ENCODE data around the gene RDH8. TPM values are rescaled to one million over a fixed set of nuclear protein-coding genes. Genes with fewer than 3 reads are reported as not detected.
A peak's percentile ranks its signal among the peaks of the same experiment; 100 is the strongest.

RDH8 gene
- total and polyA plus RNA-seq, 2 of the 8 experiments (the other 6 are each of a cell fraction or from before 2014, with no cell fraction given): 0.38 TPM; not detected in 1

DNA sequence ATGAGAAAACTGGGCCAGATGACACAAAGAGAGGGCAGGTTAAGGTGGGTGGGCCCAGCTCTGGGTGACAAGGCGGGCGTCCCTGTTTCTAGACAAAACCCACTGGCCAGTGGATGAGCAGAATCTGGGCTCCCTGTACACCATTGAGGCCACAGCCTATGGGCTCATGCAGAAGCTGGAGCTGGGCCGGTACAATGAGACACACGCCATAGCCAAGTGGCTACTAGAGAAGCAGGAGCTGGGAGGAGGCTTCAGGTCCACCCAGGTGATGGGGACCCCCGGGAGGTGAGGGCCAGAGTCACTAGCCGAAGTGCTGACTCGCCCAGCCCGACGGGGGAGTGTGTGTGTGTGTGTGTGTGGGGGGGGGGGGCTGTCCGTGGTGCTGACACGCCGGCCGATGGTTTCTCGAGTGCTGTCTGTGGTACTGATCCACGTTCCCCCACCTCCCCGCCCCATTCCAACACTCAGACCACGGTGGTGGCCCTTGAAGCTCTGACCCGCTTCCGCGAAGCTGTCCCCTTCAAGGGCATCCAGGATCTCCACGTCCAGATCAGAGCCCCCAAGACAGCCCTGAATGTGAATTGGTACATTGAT lies 48.5 kb downstream of the RDH8 start:
- WGBS, 2 experiments (ENCODE audit: extremely low coverage in 1 of 2, insufficient coverage in 1 of 2, insufficient read length in 1 of 2, insufficient replicate concordance in 2 of 2, low coverage in 1 of 2, low lambda C conversion rate in 2 of 2, missing lambda C conversion rate in 1 of 2): 69% methylated on average over 7 of the region's 21 CpGs; no CpG with 5 or more reads in 1 of the 2 experiments
- Histone ChIP-seq H3K4me2 (ENCODE audit: insufficient read depth in 1 of 2, low read depth in 2 of 2, low read length in 2 of 2) (no peak overlapping the region), H2BK120ac (replicated peaks; ENCODE audit: low read depth, low read length) (no peak overlapping the region), H3K9ac (replicated peaks in 1 of 4; ENCODE audit: extremely low read depth in 1 of 4, low read depth in 3 of 4, low read length in 3 of 4) (no peak overlapping the region), H3K14ac (ENCODE audit: insufficient read length) (no peak overlapping the region), H3K79me1 (ENCODE audit: low read depth, low read length) (no peaks in the 10 kb centered on the region), H3K4ac (replicated peaks; ENCODE audit: insufficient read length, low read depth, low read length) (no peak overlapping the region), H2BK12ac (ENCODE audit: low read depth, low read length) (no peak overlapping the region), H3K27ac (ENCODE audit: low read depth, low read length) (no peak overlapping the region), H4K5ac (ENCODE audit: insufficient read length, low read depth, low read length) (no peak overlapping the region), H3K79me2 (ENCODE audit: control insufficient read depth in 1 of 2, insufficient read depth in 2 of 2, low read length in 2 of 2) (no peaks in the 10 kb centered on the region), H3K4me3 (ENCODE audit: extremely low read depth in 1 of 4, insufficient read depth in 2 of 4, low read depth in 3 of 4, low read length in 4 of 4) (no peak overlapping the region), H3K56ac (replicated peaks; ENCODE audit: insufficient read length, low read depth, low read length) (no peak overlapping the region), H2BK20ac (ENCODE audit: low read length) (no peak overlapping the region), H2AK5ac (ENCODE audit: low read depth, low read length) (no peak overlapping the region), H2AFZ (ENCODE audit: low read length) (no peak overlapping the region), H3K9me3 (ENCODE audit: insufficient read depth in 2 of 2, low read depth in 1 of 2, low read length in 1 of 2) (no peaks in the 10 kb centered on the region), H3K27me3 (replicated peaks in 1 of 4; ENCODE audit: control insufficient read depth in 3 of 4, extremely low read depth in 1 of 4, insufficient read depth in 3 of 4, low read length in 3 of 4) (no peaks in the 10 kb centered on the region), H4K8ac (ENCODE audit: extremely low read depth, insufficient read depth, low read length) (no peak overlapping the region), H3K23me2 (ENCODE audit: low read depth, low read length) (no peaks in the 10 kb centered on the region; the same call in 1 of the 2 replicates), H3K36me3 (ENCODE audit: control insufficient read depth in 2 of 4, insufficient read depth in 4 of 4, low read length in 3 of 4) (no peaks in the 10 kb centered on the region), H3K18ac (ENCODE audit: extremely low read depth, low read length) (no peak overlapping the region), H4K20me1 (replicated peaks in 1 of 2; ENCODE audit: control insufficient read depth in 1 of 2, insufficient read depth in 2 of 2, low read length in 2 of 2) (peaks cover 0 to 3% of the 10 kb centered on the region in 2 experiments), H2BK5ac (ENCODE audit: low read depth, low read length) (no peak overlapping the region), H3K23ac (ENCODE audit: insufficient read length) (no peak overlapping the region), H2BK15ac (ENCODE audit: low read length) (no peak overlapping the region), H4K91ac (replicated peaks; ENCODE audit: insufficient read length, low read length) (no peak overlapping the region), H3K4me1 (replicated peaks in 1 of 4; ENCODE audit: control insufficient read depth in 3 of 4, insufficient read depth in 4 of 4, low read length in 3 of 4) (no peaks in the 10 kb centered on the region)
- DNase-seq (ENCODE audit: low read depth in 1 of 2, low spot score in 2 of 2) (no peak), FAIRE-seq (no peak)
- TF ChIP-seq, protein P1, sequence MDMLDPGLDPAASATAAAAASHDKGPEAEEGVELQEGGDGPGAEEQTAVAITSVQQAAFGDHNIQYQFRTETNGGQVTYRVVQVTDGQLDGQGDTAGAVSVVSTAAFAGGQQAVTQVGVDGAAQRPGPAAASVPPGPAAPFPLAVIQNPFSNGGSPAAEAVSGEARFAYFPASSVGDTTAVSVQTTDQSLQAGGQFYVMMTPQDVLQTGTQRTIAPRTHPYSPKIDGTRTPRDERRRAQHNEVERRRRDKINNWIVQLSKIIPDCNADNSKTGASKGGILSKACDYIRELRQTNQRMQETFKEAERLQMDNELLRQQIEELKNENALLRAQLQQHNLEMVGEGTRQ (IDR thresholded peaks at IDR 0.05; ENCODE audit: low read length): no peak
- TF ChIP-seq YY1 (IDR thresholded peaks at IDR 0.05; ENCODE audit: low read depth, low read length) (no peak), CREB1 (IDR thresholded peaks at IDR 0.05) (no peak), SIN3A (conservative IDR thresholded peaks at IDR 0.05 in 1 of 2, IDR thresholded peaks at IDR 0.05 in 1 of 2; ENCODE audit: low read depth in 1 of 2, low read length in 2 of 2) (peak; percentile 50 to 68; a peak in 1 of 4 replicates), TEAD4 (IDR thresholded peaks at IDR 0.05; ENCODE audit: low read depth, low read length) (no peak)
- POLR2A ChIA-PET (ENCODE audit: partially characterized antibody): interaction anchor here (1.0 to 1.6 kb wide), 3 partner anchors 31 to 75 kb away, joined by 3 to 4 read pairs (median 3); no protein-coding TSS in a partner anchor
- CTCF ChIA-PET (ENCODE audit: partially characterized antibody): interaction anchor here (1.0 to 1.8 kb wide), 4 partner anchors 34 to 61 kb away, joined by 3 to 4 read pairs (median 4); no protein-coding TSS in a partner anchor

All from H1 (cell line).